D341Med (cell line): Measurements from ENCODE around the gene SORCS1.

Experiments
- DNase-seq: peaks from one replicate; pipeline ENCODE4 v3.0.0; 2012; ENCODE audit warnings: low spot score

SORCS1 gene

GRCh38 chr10:106534441-106534840, 630.1 kb downstream of the SORCS1 start:
- DNase-seq: no peak

DNA sequence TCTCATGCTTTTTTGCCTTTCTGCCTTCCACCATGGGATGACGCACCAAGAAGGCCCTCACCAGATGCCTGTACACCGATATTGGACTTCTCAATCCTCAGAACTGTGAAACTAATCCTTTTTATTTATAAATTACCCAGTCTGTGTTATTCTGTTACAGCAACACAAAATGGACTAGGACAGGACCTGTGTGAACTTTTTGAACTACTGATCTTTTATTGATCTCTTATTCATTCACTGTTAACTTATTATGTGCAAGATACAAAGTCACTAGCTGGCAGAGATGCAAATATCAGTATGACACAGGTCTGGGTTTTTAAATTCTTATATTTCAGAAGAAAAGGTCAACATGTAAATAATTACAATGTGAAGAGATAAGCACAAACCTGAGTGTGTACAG, 635.8 kb downstream of the SORCS1 start:
- no peak for DNase-seq

- DNase-seq: no peak
Observed at GRCh38 chr10:106525835-106526234, 638.7 kb downstream of the SORCS1 start.
